K562 (cell line): ENCODE measurements around the gene CACNA2D3. TPM values are rescaled to one million over a fixed set of nuclear protein-coding genes. Genes with fewer than 3 reads are reported as not detected.

ENCODE experiments used
- ATAC-seq: fragments of 200-7000 bp; cut with Tn5 transposase; 3 replicates; pipeline ENCODE4 v1.9.1; 2020; ENCODE audit warnings: moderate library complexity
- BruUV-seq: library from RNA; stranded (reverse); fragments of 400-500 nt; replicated peaks from 2 replicates; lab custom pipeline; 2021; lab: Mats Ljungman, UMichigan
- CTCF ChIA-PET: fragments of 300-600 bp; formaldehyde crosslinking; extraction: SDS; loops from one replicate; lab custom pipeline; 2021; ENCODE audit warnings: low intra/inter-chr PET ratio; lab: Yijun Ruan, JAX
- POLR2A ChIA-PET: fragments of 300-600, 350-650 bp; sonication (Branson Sonifier 250); formaldehyde crosslinking; extraction: SDS; loops from one replicate; lab custom pipeline; 2021; ENCODE audit warnings: antibody characterized with exemption, inconsistent platforms; lab: Yijun Ruan, JAX
- DNase-seq, 4 experiments: peaks; one replicate each; pipeline versions ENCODE4 v3.0.0 to v3.0.0-alpha.2; 2011 to 2018; ENCODE audit warnings: low spot score in 3 of 4, mixed read lengths in 3 of 4; ENCODE audit errors: extremely low read depth in 1 of 4
- FAIRE-seq: peaks from 2 replicates; lab custom pipeline; 2011; peaks lifted over from hg19 to GRCh38; lab: Jason Lieb, UNC
- H2AFZ ChIP-seq: 2 replicates; pipeline ENCODE4 v1.6.0; 2011; ENCODE audit warnings: low read depth, low read length, control low read depth, inconsistent platforms
- H3K27ac ChIP-seq: fragments of 200-600 bp; 3 replicates; pipeline ENCODE4 v1.8.0; 2011; ENCODE audit warnings: low read depth, mild to moderate bottlenecking, control low read depth, inconsistent platforms, low read length, moderate library complexity, mixed read lengths; ENCODE audit errors: extremely low read depth
- H3K27me3 ChIP-seq, 2 experiments: fragments of 300-600 bp in 1 of 2; 2 replicates in 1 of 2; 3 replicates in 1 of 2; pipeline versions ENCODE4 v1.6.0 to v1.8.0; 2011; ENCODE audit warnings: inconsistent platforms in 2 of 2, low read length in 2 of 2, mild to moderate bottlenecking in 1 of 2, mixed read lengths in 1 of 2, moderate library complexity in 1 of 2; ENCODE audit not compliant: control insufficient read depth in 2 of 2, insufficient read depth in 2 of 2
- H3K36me3 ChIP-seq: fragments of 300-600 bp; 3 replicates; pipeline ENCODE4 v1.8.0; 2011; ENCODE audit warnings: mild to moderate bottlenecking, low read length, inconsistent platforms; ENCODE audit not compliant: control insufficient read depth, insufficient read depth
- H3K4me1 ChIP-seq, 2 experiments: fragments of 200-600 bp in 1 of 2; replicated peaks in 1 of 2; 2 replicates in 1 of 2; 3 replicates in 1 of 2; pipeline versions ENCODE4 v1.5.1 to v1.8.0; 2011; ENCODE audit warnings: inconsistent platforms in 2 of 2, low read length in 2 of 2, mild to moderate bottlenecking in 1 of 2, mixed read lengths in 1 of 2, moderate library complexity in 1 of 2; ENCODE audit not compliant: control insufficient read depth in 2 of 2, insufficient read depth in 2 of 2
- H3K4me2 ChIP-seq: 2 replicates; pipeline ENCODE4 v1.6.1; 2011; ENCODE audit warnings: low read length, control low read depth, inconsistent platforms, mixed read lengths; ENCODE audit not compliant: insufficient read depth
- H3K4me3 ChIP-seq: fragments of 200-600 bp; sonication (generic), shearing (Covaris generic); 2 replicates; pipeline ENCODE4 v1.5.1; 2016; ENCODE audit warnings: control low read depth, inconsistent platforms
- H3K79me2 ChIP-seq: fragments of 200-600 bp; 3 replicates; pipeline ENCODE4 v1.8.0; 2011; ENCODE audit warnings: low read length, inconsistent platforms; ENCODE audit not compliant: control insufficient read depth, insufficient read depth
- H3K9ac ChIP-seq, 2 experiments: 2 replicates each; pipeline versions ENCODE4 v1.6.0 to v1.6.1; 2011; ENCODE audit warnings: low read depth in 2 of 2, low read length in 2 of 2, control low read depth in 1 of 2, inconsistent platforms in 1 of 2, mild to moderate bottlenecking in 1 of 2, mixed read lengths in 1 of 2; ENCODE audit not compliant: insufficient read depth in 1 of 2
- H3K9me1 ChIP-seq: one replicate; pipeline ENCODE4 v1.6.0; 2011; ENCODE audit warnings: inconsistent platforms, mild to moderate bottlenecking, low read length, moderate library complexity; ENCODE audit not compliant: control insufficient read depth, insufficient read depth
- H3K9me3 ChIP-seq: replicated peaks from 2 replicates; pipeline ENCODE4 v1.5.1; 2011; ENCODE audit warnings: low read depth, low read length, inconsistent platforms; ENCODE audit not compliant: control insufficient read depth, insufficient read depth
- H4K20me1 ChIP-seq: replicated peaks from 2 replicates; pipeline ENCODE4 v1.6.1; 2011; ENCODE audit warnings: low read length, inconsistent platforms, mixed read lengths; ENCODE audit not compliant: control insufficient read depth, insufficient read depth
- BMI1 ChIP-seq: fragments of 150-350 bp; IDR thresholded peaks from 2 replicates; pipeline ENCODE4 v1.6.1; 2014; ENCODE audit warnings: low read length
- BRF2 ChIP-seq: IDR thresholded peaks from 3 replicates; pipeline ENCODE4 v1.6.1; 2011; ENCODE audit warnings: borderline replicate concordance, mild to moderate bottlenecking; ENCODE audit not compliant: insufficient read length, insufficient read depth
- POLR2H ChIP-seq: IDR thresholded peaks from 2 replicates; pipeline ENCODE4 v1.6.1; 2016; ENCODE audit warnings: missing genetic modification characterization, low read depth, mild to moderate bottlenecking, control low read depth, missing compliant biosample characterization, moderate library complexity
- TCF7L2 ChIP-seq: fragments of 150-350 bp; IDR thresholded peaks from 2 replicates; pipeline ENCODE4 v1.6.1; 2016; ENCODE audit warnings: low read depth, mild to moderate bottlenecking, low read length, moderate library complexity
- ZNF3 ChIP-seq: fragments of 250-450 bp; sonication (Bioruptor Pico); IDR thresholded peaks from 2 replicates; pipeline ENCODE4 v1.5.0; 2021; ENCODE audit warnings: mild to moderate bottlenecking, moderate library complexity
- ZNF764 ChIP-seq: fragments of 250-450 bp; sonication (Bioruptor Pico); IDR thresholded peaks from 2 replicates; pipeline ENCODE4 v1.4.0; 2020; ENCODE audit warnings: low read depth, mild to moderate bottlenecking, moderate library complexity
- WGBS: fragments of 100-300 bp; shearing (Covaris generic); methylation state at CpG from one replicate; pipeline ENCODE4 v1.1.6; 2016; ENCODE audit warnings: low coverage, mixed read lengths; ENCODE audit not compliant: insufficient coverage; ENCODE audit errors: missing lambda C conversion rate; 5-methylcytosine and 5-hydroxymethylcytosine counted together
- in situ Hi-C: fragments of 300-500 bp; cut with MboI; formaldehyde crosslinking; loops from 4 replicates; pipeline ENCODE4 v1.15.0; 2018; ENCODE audit warnings: inconsistent platforms, mixed read lengths
- intact Hi-C: fragments of 100-400 bp; cut with micrococcal nuclease; formaldehyde crosslinking; loops from 2 replicates; pipeline ENCODE4 v1.14.2; 2022
- polyA plus RNA-seq, 8 experiments: library from polyadenylated mRNA; depleted of rRNA in 4 of 8; stranded (reverse) in 5 of 8; unstranded in 3 of 8; fragments of >200 nt; fragmentation: Nextera tagmentation in 2 of 8; fragmentation: Illumina TruSeq in 1 of 8; extraction: Ambion mirVana in 2 of 8; extraction: Trizol in 1 of 8; gene quantifications; 2 replicates each; pipeline versions ENCODE4 v1.2.1 to v1.2.3, GENCODE V29; 2011 to 2014; ENCODE audit warnings: inconsistent platforms in 1 of 8, missing spikeins in 1 of 8
- total RNA-seq, 7 experiments: library from RNA; depleted of rRNA in 6 of 7; stranded (reverse); fragments of >200 nt in 6 of 7; fragmentation: Illumina TruSeq in 2 of 7; extraction: Trizol in 2 of 7; gene quantifications; 2 replicates each; pipeline versions ENCODE4 v1.2.1 to v1.2.3, GENCODE V29; 2011 to 2021; ENCODE audit warnings: low replicate concordance in 1 of 7

CACNA2D3 gene
- total and polyA plus RNA-seq, 9 of the 15 experiments (the other 6 are each of a cell fraction or from before 2014, with no cell fraction given), result 0.01 TPM; not detected in 8

- intact Hi-C loops (no loop called here), in situ Hi-C loops (no loop called here)
- ATAC-seq, result no peak
- H3K9me1 ChIP-seq, result no peaks in the 10 kb centered on the region
- H4K20me1 ChIP-seq, result no peaks in the 10 kb centered on the region
- FAIRE-seq, result no peak
- H3K9ac ChIP-seq, result no peak overlapping the region
- no peak overlapping the region for H3K27ac ChIP-seq
- BruUV-seq, result no TSS peak
- H3K36me3 ChIP-seq, result no peaks in the 10 kb centered on the region
- ChIA-PET CTCF (no interaction called here), POLR2A (no interaction called here)
- H3K4me2 ChIP-seq, result no peak overlapping the region
- no peaks in the 10 kb centered on the region for H3K9me3 ChIP-seq
- no peaks in the 10 kb centered on the region for H3K79me2 ChIP-seq
- 0% methylated on average over 2 of the region's 2 CpGs for WGBS
- H3K4me3 ChIP-seq, result no peak overlapping the region
- H3K4me1 ChIP-seq, result no peaks in the 10 kb centered on the region
- no peaks in the 10 kb centered on the region for H3K27me3 ChIP-seq
- DNase-seq, result no peak
- TF ChIP-seq BRF2, result no peak
- no peak for TF ChIP-seq ZNF764
- no peak for TF ChIP-seq ZNF3 (CRISPR knock-in tag)
- no peak for TF ChIP-seq POLR2H (tag)
- TF ChIP-seq TCF7L2, result no peak
- TF ChIP-seq BMI1, result no peak
- H2AFZ ChIP-seq, result no peak overlapping the region
Measured at GRCh38 chr3:54797111-54797510, 674.8 kb downstream of the CACNA2D3 start.
